GM18873 (cell line): ENCODE data around the gene CDCP2.
"Not testable (repeated sequence)": the region's sequence is repeated elsewhere in the genome, so short reads cannot be mapped to it uniquely, and the experiment has no call there.

Experiments used
- ATAC-seq: cut with Tn5 transposase; IDR thresholded peaks from one replicate; pipeline ENCODE4 v1.9.1; 2021; ENCODE audit warnings: mild to moderate bottlenecking, moderate library complexity, moderate number of reproducible peaks; ENCODE audit not compliant: unreplicated experiment, low FRiP score

Gene CDCP2

DNA sequence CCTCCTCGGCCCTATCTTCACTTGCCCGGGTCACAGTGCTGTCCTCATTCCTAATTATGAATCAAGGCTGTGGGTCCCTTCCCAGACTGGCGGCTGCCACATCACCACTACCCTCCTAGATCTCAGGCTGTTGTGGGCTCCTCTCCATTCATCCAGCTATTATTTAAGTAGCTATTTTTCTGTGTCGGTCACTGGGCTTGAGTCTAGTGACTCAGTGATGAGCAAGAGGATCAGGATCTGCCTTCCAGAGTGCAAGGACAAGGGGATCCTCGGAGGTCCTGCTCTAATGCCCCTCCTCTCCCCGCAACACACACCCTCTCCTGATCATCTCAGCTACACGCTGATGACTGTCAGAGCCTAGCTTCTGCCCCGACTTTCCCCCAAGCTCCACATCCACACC, 34.1 kb downstream of the CDCP2 start:
- ATAC-seq, result no peak

DNA sequence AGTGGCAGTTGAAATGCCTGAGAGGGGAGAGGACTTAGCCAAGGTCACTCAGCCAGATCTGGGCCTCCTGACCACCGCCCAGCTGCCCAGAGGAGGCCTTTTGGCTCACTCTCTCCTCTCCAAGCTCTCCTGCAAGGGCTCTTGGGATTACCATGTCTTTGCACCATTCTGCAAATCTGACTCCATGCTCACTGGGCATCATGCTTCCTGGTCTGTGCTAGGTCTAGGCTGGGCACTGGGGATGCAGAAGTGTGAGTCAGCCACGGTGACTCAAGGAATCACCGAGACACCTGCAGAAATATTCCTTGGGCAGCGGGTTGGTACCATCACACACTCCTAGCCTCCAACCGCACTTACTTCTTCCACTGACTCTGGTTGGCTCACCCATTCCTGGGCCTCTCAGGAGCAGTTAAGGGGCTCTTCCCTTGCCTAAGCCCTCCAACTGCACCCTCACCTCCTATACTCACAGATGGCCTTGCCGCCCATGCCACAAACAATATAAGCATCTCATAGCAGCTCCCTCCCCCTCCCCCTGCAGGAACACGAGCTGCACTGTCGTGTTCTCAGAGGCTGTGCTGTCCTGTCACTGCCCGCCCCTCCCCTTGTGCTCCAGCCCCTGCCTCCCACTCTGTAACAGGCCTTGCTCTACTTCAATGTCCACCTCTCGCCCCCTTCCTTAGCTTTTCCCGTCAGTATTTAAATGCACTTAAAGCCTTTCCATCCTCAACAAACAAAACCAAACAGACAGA, 34.8 kb downstream of the CDCP2 start:
- ATAC-seq, result no peak

DNA sequence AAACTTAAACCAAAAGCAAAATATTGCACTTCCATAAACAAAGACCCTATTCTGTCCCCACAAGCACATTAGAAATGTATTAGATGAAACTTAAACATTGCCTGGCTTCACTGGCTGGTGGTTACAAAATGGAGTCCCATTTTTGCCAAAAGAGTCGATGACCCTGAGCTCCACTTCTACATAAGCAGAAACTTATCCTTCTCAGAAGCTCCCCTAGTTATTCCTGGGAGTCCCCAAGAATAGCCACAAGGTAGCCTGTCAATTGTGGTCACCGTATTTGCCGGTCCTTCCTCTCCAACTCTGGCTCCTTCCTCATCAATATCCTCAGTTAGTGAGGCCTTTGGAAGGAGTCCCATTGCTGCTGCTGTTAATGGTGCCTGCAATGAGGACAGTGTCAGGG, 37.3 kb downstream of the CDCP2 start:
- no peak for ATAC-seq

DNA sequence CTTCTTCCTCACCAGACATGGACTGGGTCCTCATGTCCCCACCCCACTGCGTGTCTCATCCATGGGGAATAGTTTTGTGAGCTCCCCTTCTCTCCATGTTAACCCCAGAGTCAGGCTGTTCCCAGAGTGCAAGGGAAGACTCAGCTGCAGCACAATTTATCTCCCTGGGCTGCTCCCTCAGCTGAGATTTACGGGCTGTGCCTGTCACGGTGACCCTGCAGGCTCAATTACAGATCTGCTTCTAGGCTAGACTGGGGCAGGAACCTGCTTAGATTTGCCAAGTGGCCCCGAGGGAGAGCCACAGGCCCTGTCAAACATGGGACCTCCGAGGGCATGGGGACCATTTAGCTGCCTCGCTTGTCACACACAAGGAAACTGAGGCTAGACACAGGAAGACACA, 37.8 kb downstream of the CDCP2 start:
- no peak for ATAC-seq

DNA sequence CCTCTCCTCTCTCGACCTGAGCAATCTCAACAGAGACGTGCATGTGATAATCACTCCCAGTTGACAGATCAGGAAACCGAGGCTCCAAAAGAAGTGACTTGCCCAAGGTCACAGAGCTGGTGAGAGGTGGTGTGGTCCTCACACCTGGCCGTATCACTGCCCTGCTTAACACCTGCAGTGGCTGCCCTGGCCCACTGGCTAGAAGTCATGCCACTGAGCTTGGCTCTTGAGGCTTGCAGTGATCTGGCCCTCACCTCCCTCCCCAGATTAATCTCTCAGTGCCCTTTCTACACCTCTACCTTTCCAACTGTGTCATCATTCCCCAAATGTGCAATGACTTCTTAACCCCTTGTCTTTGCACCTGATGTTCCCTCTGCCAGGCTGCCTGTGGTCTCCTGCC, 38.8 kb downstream of the CDCP2 start:
- no peak for ATAC-seq

DNA sequence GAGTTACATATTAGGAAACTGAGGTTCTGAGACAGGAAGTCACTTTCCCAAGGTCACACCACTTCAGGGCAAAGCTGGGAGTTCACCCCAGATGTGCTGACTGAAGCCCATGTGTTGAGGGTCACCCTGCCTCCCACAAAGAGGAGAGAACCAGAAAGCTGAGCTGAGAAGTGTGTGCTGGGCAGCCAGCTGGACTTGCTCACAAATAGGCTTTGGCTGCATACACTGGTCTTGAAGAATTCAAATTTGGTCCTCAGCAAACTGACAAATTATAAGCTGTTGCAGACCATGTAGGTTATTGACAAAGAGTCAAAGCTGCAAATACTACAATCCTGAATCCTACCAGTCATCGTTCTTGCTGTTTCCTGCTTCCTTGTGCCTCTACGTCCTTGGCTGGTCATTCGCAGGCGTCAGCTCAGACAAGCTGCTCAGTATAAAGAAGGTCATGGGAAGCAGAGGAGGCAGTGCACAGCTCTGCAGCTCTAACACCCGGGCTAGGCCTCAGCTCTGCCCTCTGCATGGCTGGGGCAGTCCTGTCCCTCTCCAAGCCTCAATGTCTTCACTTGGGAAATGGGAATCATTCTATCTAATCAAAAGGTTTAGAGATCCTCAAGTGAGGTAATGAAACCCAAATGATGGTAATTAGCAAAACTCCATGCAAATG, 40.0 kb downstream of the CDCP2 start:
- no peak for ATAC-seq

DNA sequence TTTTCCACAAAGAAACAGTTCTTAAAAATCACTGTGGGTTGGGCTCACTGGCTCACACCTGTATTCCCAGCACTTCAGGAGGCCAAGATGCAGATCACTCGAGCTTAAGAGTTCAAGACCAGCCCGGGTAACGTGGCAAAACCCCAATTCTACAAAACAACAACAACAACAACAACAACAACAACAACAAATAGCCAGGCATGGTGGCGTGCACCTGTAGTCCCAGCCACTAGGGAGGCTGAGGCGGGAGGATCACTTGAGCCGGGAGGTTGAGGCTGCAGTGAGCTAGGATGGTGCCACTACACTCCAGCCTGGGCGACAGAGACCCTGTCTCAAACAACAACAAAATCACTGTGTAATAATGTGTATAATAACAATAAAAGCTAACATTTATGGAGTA, 40.8 kb downstream of the CDCP2 start:
- ATAC-seq, result no peak

DNA sequence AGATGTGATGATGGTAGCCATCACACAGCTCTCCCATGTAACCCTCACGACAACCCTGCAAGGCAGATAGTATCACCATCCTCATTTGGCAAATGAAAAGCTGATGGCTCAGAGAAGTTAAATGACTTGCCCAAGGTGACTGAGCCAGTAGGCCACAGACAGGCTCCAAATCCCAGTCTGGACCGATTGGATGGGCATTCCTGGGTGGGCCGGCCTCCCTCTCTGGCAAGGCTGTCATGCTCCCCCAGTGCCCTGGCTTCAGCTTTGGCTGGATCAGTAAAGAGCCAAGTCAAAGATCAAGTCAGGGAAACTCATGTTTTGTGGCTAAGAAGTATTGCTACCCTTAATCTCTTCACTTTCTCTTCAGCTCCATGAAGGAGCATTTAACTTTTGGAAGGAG, 41.2 kb downstream of the CDCP2 start:
- ATAC-seq, result no peak

DNA sequence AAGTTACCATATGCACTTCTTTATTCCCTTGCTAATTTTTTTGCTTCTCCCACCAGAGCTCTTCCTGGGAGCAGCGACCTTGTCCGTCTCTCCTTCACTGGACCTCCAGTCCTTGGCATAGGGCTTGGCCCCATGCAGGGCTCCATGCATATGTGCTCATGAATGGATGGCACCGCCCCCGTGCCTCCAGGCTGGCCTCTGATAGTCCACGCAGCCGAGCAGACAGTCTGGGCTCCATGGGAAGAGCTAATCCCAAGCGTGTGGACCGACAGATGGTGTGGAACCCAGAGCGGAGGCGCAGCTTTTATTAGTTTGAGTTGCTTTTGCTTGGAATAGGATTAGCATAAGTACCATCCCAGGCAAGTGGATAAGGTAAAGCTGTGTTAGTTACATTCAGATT, 41.8 kb downstream of the CDCP2 start:
- no peak for ATAC-seq

DNA sequence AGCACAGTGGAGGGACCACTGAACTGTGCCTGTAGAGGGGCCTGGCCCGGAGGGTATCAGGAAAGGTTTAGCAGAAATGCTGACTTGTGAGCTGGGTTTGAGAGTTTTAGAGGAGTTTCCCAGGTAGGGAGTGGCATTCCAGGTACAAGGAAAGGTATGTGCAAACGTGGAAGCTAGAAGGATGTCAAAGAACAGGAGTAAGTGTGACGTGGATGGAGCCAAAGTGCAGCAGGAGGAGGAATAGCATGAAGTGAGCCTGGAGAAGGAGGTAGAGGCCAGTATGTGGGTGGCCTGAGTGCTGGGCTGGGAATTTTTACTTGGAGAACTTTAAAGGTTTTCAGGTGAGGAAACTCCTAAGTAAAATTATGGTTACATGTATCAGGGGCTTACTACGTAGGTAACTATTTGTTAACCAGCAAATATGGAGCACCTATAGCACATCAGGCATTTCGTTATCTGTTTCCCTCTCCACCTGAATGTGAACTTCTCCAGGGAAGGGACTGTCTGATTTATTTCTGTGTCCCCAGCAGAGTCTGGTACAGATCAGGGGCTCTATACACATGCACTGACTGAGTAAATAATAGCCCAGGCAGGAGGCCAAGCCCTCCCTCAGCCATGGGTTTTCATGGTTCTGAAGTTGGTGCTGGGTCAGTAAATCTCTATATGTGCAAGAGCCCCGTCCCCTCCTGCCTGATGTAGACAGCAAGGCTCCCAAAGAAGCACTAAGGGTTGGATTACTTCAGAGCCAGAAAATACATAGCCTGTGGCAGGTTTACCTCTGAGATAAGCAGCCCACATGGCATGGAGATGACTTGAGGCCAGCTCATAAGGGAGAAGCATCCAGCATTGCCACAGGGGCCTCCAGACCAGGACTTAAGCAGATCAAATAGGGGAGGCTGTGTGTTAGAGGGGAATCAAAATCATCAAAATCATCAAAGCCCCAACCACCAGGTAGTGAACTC, 43.4 kb downstream of the CDCP2 start:
- ATAC-seq, result no peak

DNA sequence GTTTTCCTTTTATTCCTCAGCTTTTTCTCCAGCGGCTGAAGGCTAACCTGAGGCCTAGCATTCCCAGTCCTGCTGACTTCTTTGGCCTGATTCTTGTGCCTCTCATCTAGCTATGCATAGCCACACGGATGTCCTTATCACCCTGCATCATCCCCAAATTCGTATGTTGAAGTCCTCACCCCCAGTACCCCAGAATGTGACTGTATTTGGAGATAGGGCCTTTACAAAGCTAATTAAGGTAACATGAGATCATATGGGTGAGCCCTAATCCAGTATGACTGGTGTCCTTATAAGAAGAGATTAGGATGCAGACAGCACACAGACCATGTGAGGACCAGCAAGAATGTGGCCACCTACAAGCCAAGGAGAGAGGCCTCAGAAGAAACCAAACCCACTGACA, 44.6 kb downstream of the CDCP2 start:
- ATAC-seq, result no peak

DNA sequence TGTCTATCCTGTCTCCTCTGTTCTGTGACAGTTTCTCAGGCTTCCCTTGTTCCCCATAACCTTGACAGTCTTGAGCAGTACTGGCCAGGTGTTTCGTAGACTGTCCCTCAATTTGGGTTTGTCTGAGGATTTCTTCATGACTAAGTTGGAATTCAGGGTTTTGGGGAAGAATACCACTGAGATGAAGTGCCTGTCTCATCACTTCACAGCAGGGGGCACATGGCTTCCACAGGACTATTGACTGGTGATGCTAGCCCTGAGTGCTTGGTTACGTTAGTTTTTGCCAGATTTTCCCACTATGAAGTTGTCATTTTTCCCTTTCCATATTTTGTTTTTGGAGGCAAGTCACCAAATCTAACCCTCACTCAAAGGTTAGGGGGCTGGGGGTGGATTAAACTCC, 45.7 kb downstream of the CDCP2 start:
- ATAC-seq, result no peak

DNA sequence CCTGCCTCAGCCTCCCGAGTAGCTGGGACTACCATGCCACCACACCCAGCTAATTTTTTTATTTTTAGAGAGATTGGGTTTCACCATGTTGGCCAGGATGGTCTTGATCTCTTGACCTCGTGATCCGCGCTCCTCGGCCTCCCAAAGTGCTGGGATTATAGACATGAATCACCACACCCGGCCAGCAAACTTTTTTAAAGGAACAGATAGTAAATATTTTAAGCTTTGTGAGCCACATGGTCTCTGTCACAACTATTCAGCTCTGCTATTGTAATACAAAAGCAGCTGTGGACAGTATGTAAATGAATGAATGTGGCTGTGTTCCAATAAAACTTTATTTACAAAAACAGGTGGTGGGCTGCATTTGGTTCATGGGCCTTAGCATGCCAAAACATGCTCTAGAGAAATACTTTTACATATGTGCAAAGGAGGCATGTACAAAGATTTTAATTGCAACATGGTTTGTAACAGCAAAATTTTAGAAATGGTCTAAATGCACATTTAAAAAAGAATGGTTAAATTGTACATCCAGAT, 47.0 kb downstream of the CDCP2 start:
- ATAC-seq, result no peak

DNA sequence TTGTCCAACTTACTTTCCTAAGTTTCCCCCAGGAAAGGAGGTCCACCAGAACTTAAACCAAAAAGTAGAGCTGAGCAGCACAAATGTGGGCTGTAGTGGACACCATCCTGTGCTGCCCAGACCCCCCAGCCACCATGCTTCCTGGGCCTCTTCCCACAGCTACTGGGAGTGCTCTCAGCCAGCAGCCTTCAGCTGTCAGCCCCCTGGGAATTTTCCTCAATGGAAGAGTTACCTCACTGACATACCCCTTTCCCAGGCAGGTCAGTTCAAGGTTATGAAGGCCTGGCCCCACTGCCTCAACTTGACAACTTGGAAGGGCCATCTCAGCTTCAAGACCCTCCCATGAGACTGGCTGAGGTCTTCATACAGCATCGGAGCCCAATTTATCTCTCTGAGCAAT, 47.7 kb downstream of the CDCP2 start:
- no peak for ATAC-seq

DNA sequence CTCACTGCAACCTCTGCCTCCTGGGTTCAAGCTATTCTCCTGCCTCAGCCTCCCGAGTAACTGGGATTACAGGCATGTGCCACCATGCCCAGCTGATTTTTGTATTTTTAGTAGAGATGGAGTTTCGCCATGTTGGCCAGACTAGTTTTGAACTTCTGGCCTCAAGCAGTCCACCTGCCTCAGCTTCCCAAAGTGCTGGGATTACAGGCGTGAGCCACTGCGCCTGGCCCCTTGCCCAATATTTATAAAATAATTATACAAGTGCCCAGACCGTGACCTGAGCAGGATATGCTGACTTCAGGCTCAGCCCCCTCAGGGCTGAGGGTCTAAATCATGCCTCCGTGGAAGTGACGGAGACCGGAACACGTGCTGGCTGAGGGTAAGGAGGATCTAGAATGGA, 48.2 kb downstream of the CDCP2 start:
- not testable (repeated sequence) for ATAC-seq

DNA sequence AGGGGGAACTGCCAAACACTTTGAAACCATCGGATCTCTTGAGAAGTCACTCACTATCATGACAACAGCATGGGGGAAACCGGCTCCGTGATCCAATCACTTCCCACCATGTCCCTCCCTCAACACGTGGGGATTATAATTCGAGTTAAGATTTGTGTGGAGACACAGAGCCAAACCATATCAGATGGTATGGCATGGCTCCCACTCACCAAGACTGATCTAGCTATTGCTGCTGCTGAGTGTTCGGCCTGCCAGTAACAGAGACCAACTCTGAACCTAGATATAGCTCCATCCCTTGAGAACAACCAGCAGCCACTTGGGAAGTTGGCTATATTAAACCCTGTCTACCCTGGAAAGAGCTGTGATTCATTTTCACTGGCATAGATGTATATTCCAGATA, 49.4 kb downstream of the CDCP2 start:
- ATAC-seq, result no peak

DNA sequence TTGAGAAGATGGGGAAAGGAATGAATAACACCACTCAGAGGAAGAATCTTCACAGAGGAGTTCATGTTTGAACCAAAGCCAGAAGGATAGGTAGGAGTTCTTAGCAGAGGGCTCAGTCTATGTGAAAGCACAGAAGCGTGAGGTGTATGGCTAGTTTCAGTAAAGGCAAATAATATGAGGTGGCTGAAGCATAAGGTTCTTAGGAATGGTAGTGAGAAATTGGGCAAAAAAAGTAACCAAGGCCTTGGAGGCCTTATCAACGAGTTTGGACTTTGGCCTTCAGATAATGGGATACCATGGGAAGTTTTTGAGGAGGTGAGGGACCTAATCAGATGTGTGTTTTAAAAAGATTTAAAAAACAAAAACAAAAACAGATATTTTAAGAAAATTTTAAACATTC, 52.3 kb downstream of the CDCP2 start:
- ATAC-seq, result no peak

DNA sequence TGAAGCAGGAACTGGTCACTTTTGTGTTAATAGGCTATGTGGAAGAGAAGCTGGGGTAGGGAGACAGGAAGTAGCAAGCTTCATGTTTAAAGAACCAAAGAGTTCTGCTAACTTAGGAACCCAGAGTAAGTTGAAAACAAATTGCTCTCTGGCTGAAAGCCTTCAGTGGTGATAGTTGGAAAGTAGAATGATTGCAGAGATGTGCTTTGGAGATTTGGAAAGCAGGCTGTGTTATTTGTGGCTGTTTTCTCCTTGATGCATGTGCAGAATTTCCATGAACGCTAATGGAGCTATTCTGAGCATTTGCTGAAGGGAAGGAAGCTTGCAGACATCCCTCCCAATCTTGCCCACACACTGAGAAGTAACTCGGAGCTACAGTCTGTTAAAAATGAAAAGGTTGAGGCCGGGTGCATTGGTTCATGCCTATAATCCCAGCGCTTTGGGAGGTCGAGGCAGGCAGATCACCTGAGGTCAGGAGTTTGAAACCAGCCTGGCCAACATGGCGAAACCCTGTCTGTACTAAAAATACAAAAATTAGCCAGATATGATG, 53.7 kb downstream of the CDCP2 start:
- ATAC-seq, result no peak

DNA sequence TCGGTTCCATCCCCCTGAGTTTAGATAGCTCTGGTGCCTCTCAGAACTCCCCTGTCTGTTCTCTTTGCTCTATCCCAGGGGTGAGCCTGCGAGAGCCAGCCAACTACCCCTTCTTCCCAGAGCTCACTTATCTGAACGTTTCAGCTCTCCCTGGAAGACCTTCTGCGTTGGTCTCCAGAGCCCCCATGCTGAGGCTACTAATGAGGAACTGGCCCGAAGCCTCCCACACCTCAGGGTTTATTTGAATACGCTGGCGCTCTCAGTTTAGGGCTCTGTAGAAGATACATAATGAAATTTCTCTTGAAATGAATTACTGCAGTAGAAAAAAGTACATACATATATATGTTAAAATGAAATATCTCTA, 55.9 kb downstream of the CDCP2 start:
- ATAC-seq, result no peak

DNA sequence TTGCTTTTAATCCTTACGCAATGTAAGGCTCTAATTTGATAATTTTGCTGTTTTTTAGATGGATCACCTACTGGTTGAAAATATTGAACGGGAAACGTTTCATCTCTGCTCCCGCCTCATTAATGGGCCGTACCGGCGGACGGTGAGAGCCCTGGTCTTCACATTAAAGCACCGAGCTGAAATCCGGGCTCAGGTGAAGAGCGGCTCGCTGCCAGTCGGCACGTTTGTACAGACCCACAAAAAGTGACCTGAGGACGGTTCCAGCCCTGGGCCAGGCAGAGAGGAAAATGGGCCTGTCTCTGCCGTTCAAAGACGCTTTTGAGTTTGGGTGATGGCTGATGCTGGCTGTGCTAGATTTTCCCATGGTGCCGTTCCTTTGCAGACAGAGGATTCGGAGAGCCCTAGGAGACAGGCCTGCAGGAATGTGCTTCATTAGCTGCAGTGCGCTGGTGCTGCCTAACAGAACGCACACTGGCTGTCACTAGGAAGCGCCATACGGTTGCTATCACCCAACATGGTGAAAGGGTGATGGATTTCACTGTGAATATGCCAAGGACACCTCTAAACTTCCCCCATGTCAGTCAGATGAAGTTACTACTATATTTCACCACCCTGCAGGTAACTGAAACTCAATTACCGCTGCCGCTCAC, 56.4 kb downstream of the CDCP2 start:
- ATAC-seq, result no peak
